HCT116 (cell line): ENCODE results near the gene ACBD6. TPM values are rescaled to one million over a fixed set of nuclear protein-coding genes. Genes with fewer than 3 reads are reported as not detected.

ENCODE experiments used
- ATAC-seq: fragments of 200-7000 bp; cut with Tn5 transposase; 2 replicates; pipeline ENCODE4 v1.9.1; 2020; ENCODE audit warnings: mild to moderate bottlenecking, moderate library complexity
- BruUV-seq: library from RNA; stranded (reverse); fragments of 400-500 nt; replicated peaks from 2 replicates; lab custom pipeline; 2021; lab: Mats Ljungman, UMichigan
- CTCF ChIA-PET: fragments of 300-600 bp; sonication (Branson Sonifier 250); formaldehyde crosslinking; loops from one replicate; lab custom pipeline; 2021; ENCODE audit warnings: antibody characterized with exemption; lab: Charles Lee
- POLR2A ChIA-PET: fragments of 300-600, 350-600 bp; sonication (Branson Sonifier 250); formaldehyde crosslinking; loops from one replicate; lab custom pipeline; 2021; ENCODE audit warnings: antibody characterized with exemption; lab: Charles Lee
- RAD21 ChIA-PET, 2 experiments: fragments of 300-600 bp; sonication (Branson Sonifier 250); formaldehyde crosslinking; loops; one replicate each; lab custom pipeline; 2023; ENCODE audit warnings: low total read pairs in 2 of 2; ENCODE audit not compliant: uncharacterized antibody in 2 of 2, unreplicated experiment in 2 of 2, low non-redundant PET in 1 of 2; lab: Charles Lee
- DNase-seq: peaks from one replicate; pipeline ENCODE4 v3.0.0-alpha.2; 2010; ENCODE audit warnings: low read depth, low spot score
- H2AFZ ChIP-seq: fragments of 200-600 bp; shearing (Covaris generic), sonication (generic); 2 replicates; pipeline ENCODE4 v1.6.1; 2017; ENCODE audit warnings: low read depth, mixed run types, mixed read lengths, antibody characterized with exemption, low read length; ENCODE audit not compliant: poor library complexity, severe bottlenecking
- H3K27ac ChIP-seq: 2 replicates; pipeline ENCODE4 v1.5.1; 2012; ENCODE audit warnings: low read depth, low read length
- H3K27me3 ChIP-seq: fragments of 200-600 bp; sonication (generic); 2 replicates; pipeline ENCODE4 v1.6.1; 2016; ENCODE audit warnings: mixed run types, low read length, mixed read lengths; ENCODE audit not compliant: insufficient read depth
- H3K36me3 ChIP-seq, 2 experiments: fragments of 200-500 bp in 1 of 2; fragments of 200-600 bp in 1 of 2; sonication (Bioruptor generic) in 1 of 2; sonication (generic) in 1 of 2; 2 replicates each; pipeline versions ENCODE4 v1.5.1 to v1.6.1; 2014 to 2016; ENCODE audit warnings: low read length in 2 of 2, inconsistent platforms in 1 of 2, mixed read lengths in 1 of 2, mixed run types in 1 of 2; ENCODE audit not compliant: insufficient read depth in 2 of 2, control insufficient read depth in 1 of 2
- H3K4me1 ChIP-seq, 2 experiments: fragments of 200-600 bp in 1 of 2; sonication (generic) in 1 of 2; 2 replicates each; pipeline versions ENCODE4 v1.5.1 to v1.6.1; 2012 to 2017; ENCODE audit warnings: low read length in 2 of 2, inconsistent platforms in 1 of 2, mild to moderate bottlenecking in 1 of 2, mixed read lengths in 1 of 2, mixed run types in 1 of 2, moderate library complexity in 1 of 2; ENCODE audit not compliant: insufficient read depth in 2 of 2, control insufficient read depth in 1 of 2
- H3K4me2 ChIP-seq: fragments of 200-600 bp; sonication (generic); 2 replicates; pipeline ENCODE4 v1.6.1; 2017; ENCODE audit warnings: mixed run types, low read length, mixed read lengths
- H3K4me3 ChIP-seq, 2 experiments: fragments of 200-600 bp in 1 of 2; sonication (generic) in 1 of 2; replicated peaks in 1 of 2; 2 replicates each; pipeline ENCODE4 v1.5.1; 2011 to 2016; ENCODE audit warnings: low read length in 2 of 2, control low read depth in 1 of 2, low read depth in 1 of 2, mild to moderate bottlenecking in 1 of 2, mixed read lengths in 1 of 2, mixed run types in 1 of 2
- H3K79me2 ChIP-seq: fragments of 200-600 bp; sonication (generic); 2 replicates; pipeline ENCODE4 v1.6.1; 2017; ENCODE audit warnings: mild to moderate bottlenecking, mixed run types, low read length, moderate library complexity, mixed read lengths; ENCODE audit not compliant: insufficient read depth
- H3K9ac ChIP-seq: fragments of 200-600 bp; sonication (generic); 2 replicates; pipeline ENCODE4 v1.6.1; 2016; ENCODE audit warnings: low read length, mixed read lengths
- H3K9me2 ChIP-seq: fragments of 200-600 bp; sonication (generic), shearing (Covaris generic); 2 replicates; pipeline ENCODE4 v1.6.1; 2017; ENCODE audit warnings: mixed run types, mild to moderate bottlenecking, moderate library complexity; ENCODE audit not compliant: insufficient read depth
- H3K9me3 ChIP-seq, 2 experiments: fragments of 200-500 bp in 1 of 2; fragments of 200-600 bp in 1 of 2; sonication (Bioruptor generic) in 1 of 2; sonication (generic) in 1 of 2; 2 replicates each; pipeline ENCODE4 v1.6.1; 2014 to 2017; ENCODE audit warnings: low read length in 2 of 2, mixed read lengths in 2 of 2, inconsistent platforms in 1 of 2, low read depth in 1 of 2, mild to moderate bottlenecking in 1 of 2, mixed run types in 1 of 2, moderate library complexity in 1 of 2; ENCODE audit not compliant: control insufficient read depth in 1 of 2, insufficient read depth in 1 of 2
- H4K20me1 ChIP-seq: fragments of 200-600 bp; sonication (generic), shearing (Covaris generic); 2 replicates; pipeline ENCODE4 v1.6.1; 2017; ENCODE audit warnings: mixed run types, mild to moderate bottlenecking, moderate library complexity; ENCODE audit not compliant: insufficient read depth
- ATF3 ChIP-seq: IDR thresholded peaks from 2 replicates; pipeline ENCODE4 v1.6.1; 2012
- EGR1 ChIP-seq: IDR thresholded peaks from 2 replicates; pipeline ENCODE4 v1.6.1; 2012; ENCODE audit warnings: low read depth
- ELF1 ChIP-seq: IDR thresholded peaks from 2 replicates; pipeline ENCODE4 v1.6.1; 2012; ENCODE audit warnings: low read depth, borderline replicate concordance
- EZH2 ChIP-seq: fragments of 200-600 bp; sonication (generic); IDR thresholded peaks from 2 replicates; pipeline ENCODE4 v1.6.1; 2017; ENCODE audit warnings: antibody characterized with exemption, mixed run types
- EZH2phosphoT487 ChIP-seq: fragments of 200-600 bp; IDR thresholded peaks from 2 replicates; pipeline ENCODE4 v1.6.1; 2018; ENCODE audit warnings: antibody characterized with exemption, borderline replicate concordance
- FOSL1 ChIP-seq: IDR thresholded peaks from 2 replicates; pipeline ENCODE4 v1.6.1; 2012; ENCODE audit warnings: low read depth
- MAX ChIP-seq: IDR thresholded peaks from 2 replicates; pipeline ENCODE4 v1.6.1; 2012
- RAD21 ChIP-seq: IDR thresholded peaks from 2 replicates; pipeline ENCODE4 v1.6.1; 2012; ENCODE audit warnings: low read depth, mild to moderate bottlenecking
- REST ChIP-seq: IDR thresholded peaks from 2 replicates; pipeline ENCODE4 v1.6.1; 2012; ENCODE audit warnings: low read depth
- SP1 ChIP-seq: IDR thresholded peaks from 2 replicates; pipeline ENCODE4 v1.6.1; 2012; ENCODE audit warnings: low read depth
- YY1 ChIP-seq: IDR thresholded peaks from 2 replicates; pipeline ENCODE4 v1.6.1; 2011; ENCODE audit warnings: low read length, low read depth, moderate library complexity, mild to moderate bottlenecking; ENCODE audit not compliant: insufficient replicate concordance; ENCODE audit errors: extremely low read depth
- ZNF274 ChIP-seq: fragments of 200-500 bp; sonication (Bioruptor generic); IDR thresholded peaks from 2 replicates; pipeline ENCODE4 v1.6.1; 2014; ENCODE audit warnings: mild to moderate bottlenecking, low read depth, low read length, inconsistent platforms
- intact Hi-C: fragments of 100-400 bp; cut with micrococcal nuclease; formaldehyde crosslinking; loops from 2 replicates; pipeline ENCODE4 v1.10.0; 2022
- total RNA-seq: library from RNA; stranded (reverse); gene quantifications from one replicate; pipeline ENCODE4 v1.2.1, GENCODE V29; 2021; ENCODE audit not compliant: unreplicated experiment

The ACBD6 gene
- total RNA-seq, 1 experiment from 2014 or later = 43.2 TPM

GRCh38 chr1:180515364-180515763, 13.0 kb upstream of the ACBD6 start:
- Histone ChIP-seq H3K4me3 (no peak overlapping the region), H3K9me3 (no peaks in the 10 kb centered on the region), H3K27ac (no peak overlapping the region), H3K4me1 (peaks cover 4 to 8% of the 10 kb centered on the region in 2 experiments; a peak in 2 of 4 replicates), H3K27me3 (no peaks in the 10 kb centered on the region), H3K36me3 (no peaks in the 10 kb centered on the region), H3K9ac (no peak overlapping the region), H2AFZ (peak overlapping the region; percentile 81), H4K20me1 (no peaks in the 10 kb centered on the region), H3K79me2 (no peaks in the 10 kb centered on the region), H3K4me2 (peak overlapping the region; percentile 18; the same call in 1 of the 2 replicates), H3K9me2 (no peaks in the 10 kb centered on the region)
- DNase-seq (no peak), ATAC-seq (peak; percentile 35; the same call in 1 of the 2 replicates)
- RAD21 ChIA-PET = interaction anchor here (0.8 to 1.2 kb wide), 4 partner anchors 347 to 366 kb away, joined by 3 to 8 read pairs (median 3); no protein-coding TSS in a partner anchor
- TF ChIP-seq EGR1 (no peak), EZH2 (no peak), ZNF274 (no peak), MAX (no peak), ATF3 (no peak), EZH2phosphoT487 (no peak), FOSL1 (no peak), RAD21 (no peak), REST (no peak), YY1 (no peak), SP1 (no peak), ELF1 (no peak)
- CTCF ChIA-PET = interaction anchor here (0.6 to 3.3 kb wide), 13 partner anchors 10 to 648 kb away, joined by 3 to 73 read pairs (median 6); partner anchors contain the start of gene ACBD6
- intact Hi-C loops = loop anchor here (5.0 to 10.0 kb wide), 2 partner anchors 347 to 909 kb away; no protein-coding TSS in a partner anchor
- no TSS peak for BruUV-seq
- POLR2A ChIA-PET = interaction anchor here (0.6 to 0.9 kb wide), 4 partner anchors 13 to 669 kb away, joined by 3 to 6 read pairs (median 4); partner anchors contain the start of gene ACBD6
